HepG2 (cell line): ENCODE measurements around the gene FCER1G. TPM values are rescaled to one million over a fixed set of nuclear protein-coding genes. Genes with fewer than 3 reads are reported as not detected.

Experiments used
- EED ChIP-seq: sonication (generic); formaldehyde crosslinking; IDR thresholded peaks from 2 replicates; pipeline ENCODE4 v1.5.0; 2020; ENCODE audit warnings: mild to moderate bottlenecking, missing genetic modification reagents
- ETV5 ChIP-seq: IDR thresholded peaks from 2 replicates; pipeline ENCODE4 v1.6.1; 2018; ENCODE audit warnings: missing biosample characterization, missing genetic modification reagents, inconsistent platforms, borderline replicate concordance
- PPARG ChIP-seq: conservative IDR thresholded peaks from 2 replicates; pipeline ENCODE4 v1.6.1; 2016; ENCODE audit warnings: missing biosample characterization, missing genetic modification reagents
- RCOR2 ChIP-seq: IDR thresholded peaks from 2 replicates; pipeline ENCODE4 v1.6.1; 2016; ENCODE audit warnings: missing biosample characterization, missing genetic modification reagents
- RFXAP ChIP-seq: sonication (generic); formaldehyde crosslinking; IDR thresholded peaks from 2 replicates; pipeline ENCODE4 v1.4.0; 2020; ENCODE audit warnings: missing genetic modification reagents, borderline replicate concordance
- SALL2 ChIP-seq: sonication (generic); formaldehyde crosslinking; IDR thresholded peaks from 2 replicates; pipeline ENCODE4 v1.8.1; 2023; ENCODE audit warnings: mild to moderate bottlenecking, missing genetic modification reagents, inconsistent platforms
- SAP130 ChIP-seq: IDR thresholded peaks from 2 replicates; pipeline ENCODE4 v1.6.1; 2016; ENCODE audit warnings: low read depth
- TAF1 ChIP-seq: sonication (generic); formaldehyde crosslinking; IDR thresholded peaks from 2 replicates; pipeline ENCODE4 v1.4.0; 2020; ENCODE audit warnings: missing genetic modification reagents
- ZFX ChIP-seq: sonication (generic); formaldehyde crosslinking; IDR thresholded peaks from 2 replicates; pipeline ENCODE4 v1.4.0; 2020; ENCODE audit warnings: mild to moderate bottlenecking, low read depth, missing genetic modification reagents, moderate library complexity
- ZNF274 ChIP-seq: sonication (generic); formaldehyde crosslinking; IDR thresholded peaks from 2 replicates; pipeline ENCODE4 v1.5.1; 2020; ENCODE audit warnings: mild to moderate bottlenecking, missing genetic modification reagents
- ZNF3 ChIP-seq: IDR thresholded peaks from 2 replicates; pipeline ENCODE4 v1.7.0; 2017; ENCODE audit warnings: inconsistent platforms
- ZNF607 ChIP-seq: sonication (generic); formaldehyde crosslinking; IDR thresholded peaks from 2 replicates; pipeline ENCODE4 v1.5.1; 2020; ENCODE audit warnings: missing genetic modification reagents, mild to moderate bottlenecking, borderline replicate concordance
- ZNF761 ChIP-seq: sonication (generic); formaldehyde crosslinking; conservative IDR thresholded peaks from 2 replicates; pipeline ENCODE4 v1.4.0; 2020; ENCODE audit warnings: mild to moderate bottlenecking, missing genetic modification reagents
- ZNF766 ChIP-seq: sonication (generic); formaldehyde crosslinking; IDR thresholded peaks from 2 replicates; pipeline ENCODE4 v1.5.0; 2020; ENCODE audit warnings: missing genetic modification reagents, borderline replicate concordance
- ZNF788 ChIP-seq: sonication (generic); formaldehyde crosslinking; IDR thresholded peaks from 2 replicates; pipeline ENCODE4 v1.5.0; 2020; ENCODE audit warnings: mild to moderate bottlenecking, missing genetic modification reagents, borderline replicate concordance
- ZNF816 ChIP-seq: sonication (generic); formaldehyde crosslinking; IDR thresholded peaks from 2 replicates; pipeline ENCODE4 v1.8.0; 2022; ENCODE audit warnings: missing genetic modification reagents, mild to moderate bottlenecking, borderline replicate concordance
- polyA plus RNA-seq, 8 experiments: library from polyadenylated mRNA; depleted of rRNA in 3 of 8; stranded (reverse) in 7 of 8; unstranded in 1 of 8; fragments of >200 nt; fragmentation: Illumina TruSeq in 4 of 8; extraction: Trizol in 4 of 8; gene quantifications; 2 replicates each; pipeline versions ENCODE4 v1.2.1 to v1.2.3, GENCODE V29; 2011 to 2016; ENCODE audit warnings: low read depth in 4 of 8, missing spikeins in 1 of 8, mixed read lengths in 1 of 8; ENCODE audit not compliant: insufficient read depth in 1 of 8
- total RNA-seq, 5 experiments: library from RNA; depleted of rRNA; stranded (reverse); fragments of >200 nt; fragmentation: Illumina TruSeq; extraction: Trizol; gene quantifications; 2 replicates each; pipeline ENCODE4 v1.2.3, GENCODE V29; 2016; ENCODE audit warnings: low read depth in 1 of 5
- TF ChIP-seq, protein P1 (sequence below): sonication (generic); formaldehyde crosslinking; IDR thresholded peaks from 2 replicates; pipeline ENCODE4 v1.4.0; 2020; ENCODE audit warnings: mild to moderate bottlenecking, missing genetic modification reagents
- TF ChIP-seq, protein P2 (sequence below): sonication (generic); formaldehyde crosslinking; IDR thresholded peaks from 2 replicates; pipeline ENCODE4 v1.5.0; 2020; ENCODE audit warnings: mild to moderate bottlenecking, missing genetic modification reagents
- TF ChIP-seq, protein P3 (sequence below): sonication (generic); formaldehyde crosslinking; IDR thresholded peaks from 2 replicates; pipeline ENCODE4 v1.5.0; 2020; ENCODE audit warnings: mild to moderate bottlenecking, missing genetic modification reagents
- TF ChIP-seq, protein P4 (sequence below): sonication (generic); formaldehyde crosslinking; IDR thresholded peaks from 2 replicates; pipeline ENCODE4 v1.5.0; 2020; ENCODE audit warnings: missing genetic modification reagents
- TF ChIP-seq, protein P5 (sequence below): IDR thresholded peaks from 2 replicates; pipeline ENCODE4 v1.6.1; 2016; ENCODE audit warnings: missing genetic modification reagents, missing compliant biosample characterization
- TF ChIP-seq, protein P6 (sequence below): IDR thresholded peaks from 2 replicates; pipeline ENCODE4 v1.6.1; 2018; ENCODE audit warnings: missing genetic modification reagents, mild to moderate bottlenecking, missing compliant biosample characterization

Gene FCER1G
- total and polyA plus RNA-seq, 2 of the 13 experiments (the other 11 are each of a cell fraction or from before 2014, with no cell fraction given) = 1.3 to 6.4 TPM

DNA sequence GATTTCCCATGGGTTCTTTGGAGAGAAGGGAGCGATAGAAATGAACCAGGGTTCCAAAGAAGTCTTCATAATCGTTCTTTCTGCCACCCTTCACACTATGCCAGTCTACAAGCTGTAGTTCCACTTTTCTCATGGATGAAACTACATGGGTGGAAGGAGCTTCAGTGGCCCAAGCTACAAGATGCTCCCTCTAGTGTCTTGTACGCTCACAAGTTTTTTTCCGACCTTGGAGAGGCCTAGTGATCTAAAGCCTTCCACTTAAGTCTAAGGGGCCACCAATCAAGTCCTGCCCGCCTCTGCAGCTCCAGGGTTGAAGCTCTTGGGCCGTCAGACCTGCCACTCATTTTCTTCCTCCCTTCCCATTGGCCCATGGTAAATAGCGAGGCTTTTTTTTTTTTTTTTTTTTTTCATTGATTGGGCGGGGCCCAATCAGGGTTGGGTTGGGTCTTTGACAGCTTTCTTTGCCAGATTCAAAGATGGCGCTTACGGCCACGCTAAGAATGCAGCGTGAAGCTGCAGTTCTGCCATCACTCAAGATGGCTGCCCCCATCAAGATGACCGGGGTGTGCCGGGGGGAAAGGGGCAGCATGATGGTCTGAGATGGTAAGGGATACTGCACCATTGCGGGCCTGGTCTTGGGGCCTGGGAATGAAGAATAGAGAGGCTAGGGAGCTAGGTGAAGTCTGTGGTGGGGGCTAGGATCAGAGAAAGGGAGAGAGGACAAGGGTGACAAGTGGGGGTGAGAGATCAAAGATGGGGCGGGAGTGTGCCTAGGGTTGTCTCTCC is 10.6 kb downstream of the FCER1G start, which contains the start of gene TOMM40L (continued):
- no peak for TF ChIP-seq RCOR2 (CRISPR knock-in tag)
- no peak for TF ChIP-seq ZNF3 (CRISPR knock-in tag)
- peak; percentile 80 for TF ChIP-seq TAF1
- TF ChIP-seq, protein P1, sequence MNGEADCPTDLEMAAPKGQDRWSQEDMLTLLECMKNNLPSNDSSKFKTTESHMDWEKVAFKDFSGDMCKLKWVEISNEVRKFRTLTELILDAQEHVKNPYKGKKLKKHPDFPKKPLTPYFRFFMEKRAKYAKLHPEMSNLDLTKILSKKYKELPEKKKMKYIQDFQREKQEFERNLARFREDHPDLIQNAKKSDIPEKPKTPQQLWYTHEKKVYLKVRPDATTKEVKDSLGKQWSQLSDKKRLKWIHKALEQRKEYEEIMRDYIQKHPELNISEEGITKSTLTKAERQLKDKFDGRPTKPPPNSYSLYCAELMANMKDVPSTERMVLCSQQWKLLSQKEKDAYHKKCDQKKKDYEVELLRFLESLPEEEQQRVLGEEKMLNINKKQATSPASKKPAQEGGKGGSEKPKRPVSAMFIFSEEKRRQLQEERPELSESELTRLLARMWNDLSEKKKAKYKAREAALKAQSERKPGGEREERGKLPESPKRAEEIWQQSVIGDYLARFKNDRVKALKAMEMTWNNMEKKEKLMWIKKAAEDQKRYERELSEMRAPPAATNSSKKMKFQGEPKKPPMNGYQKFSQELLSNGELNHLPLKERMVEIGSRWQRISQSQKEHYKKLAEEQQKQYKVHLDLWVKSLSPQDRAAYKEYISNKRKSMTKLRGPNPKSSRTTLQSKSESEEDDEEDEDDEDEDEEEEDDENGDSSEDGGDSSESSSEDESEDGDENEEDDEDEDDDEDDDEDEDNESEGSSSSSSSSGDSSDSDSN = peak; percentile 58
- TF ChIP-seq, protein P2, sequence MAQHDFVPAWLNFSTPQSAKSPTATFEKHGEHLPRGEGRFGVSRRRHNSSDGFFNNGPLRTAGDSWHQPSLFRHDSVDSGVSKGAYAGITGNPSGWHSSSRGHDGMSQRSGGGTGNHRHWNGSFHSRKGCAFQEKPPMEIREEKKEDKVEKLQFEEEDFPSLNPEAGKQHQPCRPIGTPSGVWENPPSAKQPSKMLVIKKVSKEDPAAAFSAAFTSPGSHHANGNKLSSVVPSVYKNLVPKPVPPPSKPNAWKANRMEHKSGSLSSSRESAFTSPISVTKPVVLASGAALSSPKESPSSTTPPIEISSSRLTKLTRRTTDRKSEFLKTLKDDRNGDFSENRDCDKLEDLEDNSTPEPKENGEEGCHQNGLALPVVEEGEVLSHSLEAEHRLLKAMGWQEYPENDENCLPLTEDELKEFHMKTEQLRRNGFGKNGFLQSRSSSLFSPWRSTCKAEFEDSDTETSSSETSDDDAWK (CRISPR knock-in tag) = no peak
- TF ChIP-seq, protein P3, sequence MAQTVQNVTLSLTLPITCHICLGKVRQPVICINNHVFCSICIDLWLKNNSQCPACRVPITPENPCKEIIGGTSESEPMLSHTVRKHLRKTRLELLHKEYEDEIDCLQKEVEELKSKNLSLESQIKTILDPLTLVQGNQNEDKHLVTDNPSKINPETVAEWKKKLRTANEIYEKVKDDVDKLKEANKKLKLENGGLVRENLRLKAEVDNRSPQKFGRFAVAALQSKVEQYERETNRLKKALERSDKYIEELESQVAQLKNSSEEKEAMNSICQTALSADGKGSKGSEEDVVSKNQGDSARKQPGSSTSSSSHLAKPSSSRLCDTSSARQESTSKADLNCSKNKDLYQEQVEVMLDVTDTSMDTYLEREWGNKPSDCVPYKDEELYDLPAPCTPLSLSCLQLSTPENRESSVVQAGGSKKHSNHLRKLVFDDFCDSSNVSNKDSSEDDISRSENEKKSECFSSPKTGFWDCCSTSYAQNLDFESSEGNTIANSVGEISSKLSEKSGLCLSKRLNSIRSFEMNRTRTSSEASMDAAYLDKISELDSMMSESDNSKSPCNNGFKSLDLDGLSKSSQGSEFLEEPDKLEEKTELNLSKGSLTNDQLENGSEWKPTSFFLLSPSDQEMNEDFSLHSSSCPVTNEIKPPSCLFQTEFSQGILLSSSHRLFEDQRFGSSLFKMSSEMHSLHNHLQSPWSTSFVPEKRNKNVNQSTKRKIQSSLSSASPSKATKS (CRISPR knock-in tag) = no peak
- no peak for TF ChIP-seq ZNF607 (CRISPR knock-in tag)
- peak; percentile 39; the same call in 1 of the 2 replicates for TF ChIP-seq ZNF788 (CRISPR knock-in tag)
- TF ChIP-seq ETV5 (CRISPR knock-in tag) = no peak
- no peak for TF ChIP-seq ZNF816
- peak; percentile 89 for TF ChIP-seq SAP130 (CRISPR knock-in tag)
- TF ChIP-seq EED (CRISPR knock-in tag) = no peak
- TF ChIP-seq ZNF761 = no peak
- TF ChIP-seq, protein P4, sequence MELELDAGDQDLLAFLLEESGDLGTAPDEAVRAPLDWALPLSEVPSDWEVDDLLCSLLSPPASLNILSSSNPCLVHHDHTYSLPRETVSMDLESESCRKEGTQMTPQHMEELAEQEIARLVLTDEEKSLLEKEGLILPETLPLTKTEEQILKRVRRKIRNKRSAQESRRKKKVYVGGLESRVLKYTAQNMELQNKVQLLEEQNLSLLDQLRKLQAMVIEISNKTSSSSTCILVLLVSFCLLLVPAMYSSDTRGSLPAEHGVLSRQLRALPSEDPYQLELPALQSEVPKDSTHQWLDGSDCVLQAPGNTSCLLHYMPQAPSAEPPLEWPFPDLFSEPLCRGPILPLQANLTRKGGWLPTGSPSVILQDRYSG (CRISPR knock-in tag) = no peak
- TF ChIP-seq SALL2 = peak; percentile 15; the same call in 1 of the 2 replicates
- TF ChIP-seq RFXAP = peak; percentile 36; the same call in 1 of the 2 replicates
- no peak for TF ChIP-seq ZNF274 (CRISPR knock-in tag)
- TF ChIP-seq PPARG (CRISPR knock-in tag) = 0 out of 2 replicates have a peak, but pooled peaks have one; percentile 15
- TF ChIP-seq, protein P5, sequence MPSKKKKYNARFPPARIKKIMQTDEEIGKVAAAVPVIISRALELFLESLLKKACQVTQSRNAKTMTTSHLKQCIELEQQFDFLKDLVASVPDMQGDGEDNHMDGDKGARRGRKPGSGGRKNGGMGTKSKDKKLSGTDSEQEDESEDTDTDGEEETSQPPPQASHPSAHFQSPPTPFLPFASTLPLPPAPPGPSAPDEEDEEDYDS = peak; percentile 94
- TF ChIP-seq ZNF766 (CRISPR knock-in tag) = no peak
- TF ChIP-seq, protein P6, sequence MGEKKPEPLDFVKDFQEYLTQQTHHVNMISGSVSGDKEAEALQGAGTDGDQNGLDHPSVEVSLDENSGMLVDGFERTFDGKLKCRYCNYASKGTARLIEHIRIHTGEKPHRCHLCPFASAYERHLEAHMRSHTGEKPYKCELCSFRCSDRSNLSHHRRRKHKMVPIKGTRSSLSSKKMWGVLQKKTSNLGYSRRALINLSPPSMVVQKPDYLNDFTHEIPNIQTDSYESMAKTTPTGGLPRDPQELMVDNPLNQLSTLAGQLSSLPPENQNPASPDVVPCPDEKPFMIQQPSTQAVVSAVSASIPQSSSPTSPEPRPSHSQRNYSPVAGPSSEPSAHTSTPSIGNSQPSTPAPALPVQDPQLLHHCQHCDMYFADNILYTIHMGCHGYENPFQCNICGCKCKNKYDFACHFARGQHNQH (CRISPR knock-in tag) = peak; percentile 53; the same call in 1 of the 2 replicates
- peak; percentile 77 for TF ChIP-seq ZFX (CRISPR knock-in tag)
